Thyroid gland (tissue), 4 donors: Measurements from ENCODE around the gene PDE11A.

ENCODE experiments used
- CTCF ChIP-seq, 6 experiments: fragments of 200-600 bp in 3 of 6; fragments of 450-650 bp in 3 of 6; sonication (generic) in 3 of 6; IDR thresholded peaks; one replicate each; pipeline ENCODE4 v1.5.1; 2016 to 2019; ENCODE audit warnings: antibody characterized with exemption in 6 of 6, mild to moderate bottlenecking in 2 of 6, inconsistent platforms in 1 of 6, moderate library complexity in 1 of 6
- POLR2A ChIP-seq, 2 donors: fragments of 450-650 bp; IDR thresholded peaks; one replicate each; pipeline ENCODE4 v1.6.1; 2017; ENCODE audit warnings: antibody characterized with exemption in 2 of 2, mild to moderate bottlenecking in 2 of 2, moderate library complexity in 1 of 2

GRCh38 chr2:177816766-177817165 is 255.8 kb downstream of the PDE11A start:
- TF ChIP-seq CTCF (IDR thresholded peaks at IDR 0.05) (no peak), POLR2A (IDR thresholded peaks at IDR 0.05) (no peak)
